ENCODE results near the gene PDLIM3. TPM values are rescaled to one million over a fixed set of nuclear protein-coding genes. Genes with fewer than 3 reads are reported as not detected.

The PDLIM3 gene
- total RNA-seq, 1 donor from 2014 or later, result not detected

DNA sequence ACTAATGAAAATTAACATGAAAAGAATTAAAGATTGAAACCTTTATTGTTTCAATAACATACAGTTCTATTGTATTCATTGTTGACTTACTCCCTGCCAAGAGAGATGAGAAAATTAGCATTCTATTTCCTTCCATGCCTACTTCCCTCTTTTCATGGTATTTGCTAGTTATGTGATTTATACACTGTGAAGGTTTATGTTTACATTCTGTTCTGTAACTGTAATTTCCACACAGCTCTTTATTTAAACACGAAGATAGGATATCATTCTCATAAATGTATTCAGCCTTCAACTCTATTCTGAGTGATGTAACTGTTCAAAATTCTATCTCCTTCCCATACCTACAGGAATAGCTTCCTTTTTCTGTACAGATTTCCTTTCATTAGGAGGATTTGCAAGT is 70.4 kb downstream of the PDLIM3 start:
- Mint-ChIP-seq H3K4me3 (no peak overlapping the region), H3K27me3 (peaks cover 54% of the 10 kb centered on the region), H3K27ac (no peak overlapping the region), H3K9me3 (no peaks in the 10 kb centered on the region), H3K4me1 (no peaks in the 10 kb centered on the region), H3K36me3 (ENCODE audit: low read depth) (no peaks in the 10 kb centered on the region)
- intact Hi-C loops (cut with micrococcal nuclease), result no loop called here
- DNase-seq, result no peak

DNA sequence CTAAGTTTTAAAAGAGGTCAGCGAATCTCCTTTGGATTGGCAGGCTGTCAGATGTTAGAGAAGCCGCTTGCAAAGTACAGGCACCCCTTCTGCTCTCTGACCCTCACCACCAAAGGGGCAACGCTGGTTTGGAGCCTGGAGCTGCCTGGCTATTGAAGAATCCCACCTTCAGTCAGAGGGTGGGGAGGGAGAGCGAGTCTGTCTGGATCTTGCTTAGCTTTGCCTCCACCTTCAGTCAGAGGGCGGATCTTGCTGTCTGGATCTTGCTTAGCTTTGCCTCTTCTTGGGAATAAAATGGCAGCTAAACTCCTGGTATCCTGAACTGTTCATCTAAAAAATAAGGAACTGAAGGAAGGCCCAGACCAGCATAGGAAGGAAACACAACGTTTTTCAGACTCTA is 71.1 kb downstream of the PDLIM3 start:
- no peak for DNase-seq
- intact Hi-C loops (cut with micrococcal nuclease), result no loop called here
- H3K27me3 Mint-ChIP-seq, result peaks cover 53% of the 10 kb centered on the region
- no peak overlapping the region for H3K27ac Mint-ChIP-seq
- no peak overlapping the region for H3K4me3 Mint-ChIP-seq
- H3K9me3 Mint-ChIP-seq, result no peaks in the 10 kb centered on the region
- no peaks in the 10 kb centered on the region for H3K4me1 Mint-ChIP-seq
- no peaks in the 10 kb centered on the region for H3K36me3 Mint-ChIP-seq (ENCODE audit: low read depth)

DNA sequence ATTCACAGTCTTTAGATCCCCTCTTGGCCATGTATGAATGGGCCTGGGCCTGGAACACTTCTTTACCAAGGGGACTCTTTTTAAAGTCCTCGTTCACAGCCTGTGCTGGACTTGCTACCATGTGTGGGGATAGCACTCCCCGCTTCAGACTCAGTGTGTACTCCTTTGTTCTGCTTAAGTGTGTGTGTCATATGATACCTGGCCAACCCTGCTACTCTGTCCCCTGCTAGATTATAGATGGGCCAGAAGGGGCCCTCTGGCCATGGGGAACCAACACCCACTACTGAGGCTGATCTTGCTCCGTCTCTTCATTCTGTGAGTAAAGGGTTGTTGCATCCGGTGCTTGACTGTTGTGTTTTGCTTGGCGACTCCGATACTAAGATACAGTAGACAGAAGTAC is 71.8 kb downstream of the PDLIM3 start:
- H3K27ac Mint-ChIP-seq, result no peak overlapping the region
- intact Hi-C loops (cut with micrococcal nuclease), result no loop called here
- no peaks in the 10 kb centered on the region for H3K36me3 Mint-ChIP-seq (ENCODE audit: low read depth)
- H3K4me3 Mint-ChIP-seq, result no peak overlapping the region
- no peaks in the 10 kb centered on the region for H3K9me3 Mint-ChIP-seq
- no peak for DNase-seq
- H3K4me1 Mint-ChIP-seq, result no peaks in the 10 kb centered on the region
- H3K27me3 Mint-ChIP-seq, result peaks cover 52% of the 10 kb centered on the region

DNA sequence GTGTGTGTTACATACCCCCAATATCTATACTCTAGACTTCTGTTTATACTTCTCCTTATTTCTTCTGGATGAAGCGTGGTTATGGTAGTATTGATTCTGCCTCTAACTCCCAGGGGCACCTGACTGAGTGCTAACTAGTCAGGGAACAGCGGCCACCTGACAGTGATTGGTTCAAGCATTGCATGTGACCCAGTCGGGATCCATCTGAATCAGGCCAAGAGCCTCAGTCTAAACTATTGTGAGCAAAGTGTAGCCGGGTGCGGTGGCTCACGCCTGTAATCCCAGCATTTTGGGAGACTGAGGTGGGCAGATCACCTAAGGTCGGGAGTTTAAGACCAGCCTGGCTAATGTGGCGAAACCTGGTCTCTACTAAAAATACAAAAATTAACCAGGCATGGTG is 73.7 kb downstream of the PDLIM3 start:
- H3K27ac Mint-ChIP-seq, result no peak overlapping the region
- H3K4me3 Mint-ChIP-seq, result no peak overlapping the region
- H3K4me1 Mint-ChIP-seq, result no peaks in the 10 kb centered on the region
- intact Hi-C loops (cut with micrococcal nuclease), result no loop called here
- peaks cover 44% of the 10 kb centered on the region for H3K27me3 Mint-ChIP-seq
- no peaks in the 10 kb centered on the region for H3K9me3 Mint-ChIP-seq
- no peak for DNase-seq
- no peaks in the 10 kb centered on the region for H3K36me3 Mint-ChIP-seq (ENCODE audit: low read depth)

DNA sequence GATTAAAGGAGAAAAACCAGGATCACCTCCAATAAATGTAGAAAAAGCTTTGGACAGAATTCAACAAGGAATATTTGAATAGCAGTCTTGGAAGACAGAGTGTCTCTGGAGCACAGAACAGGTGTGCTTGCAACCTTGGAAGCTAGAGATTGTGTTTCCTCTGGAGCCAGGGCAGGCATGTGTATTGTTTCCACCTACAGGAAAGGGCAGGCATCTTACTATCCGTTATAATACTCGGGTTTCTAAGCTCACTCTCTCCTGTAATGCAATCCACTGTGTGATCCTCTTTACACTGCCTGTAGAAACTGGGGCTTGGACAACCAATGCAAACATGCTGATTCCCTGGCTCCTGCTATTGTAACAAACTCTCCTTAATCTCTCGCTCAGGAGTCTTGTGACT is 78.2 kb downstream of the PDLIM3 start:
- no peak overlapping the region for H3K4me3 Mint-ChIP-seq
- DNase-seq, result no peak
- H3K9me3 Mint-ChIP-seq, result no peaks in the 10 kb centered on the region
- peaks cover 29% of the 10 kb centered on the region for H3K27me3 Mint-ChIP-seq
- H3K4me1 Mint-ChIP-seq, result no peaks in the 10 kb centered on the region
- intact Hi-C loops (cut with micrococcal nuclease), result no loop called here
- H3K27ac Mint-ChIP-seq, result no peak overlapping the region
- no peaks in the 10 kb centered on the region for H3K36me3 Mint-ChIP-seq (ENCODE audit: low read depth)

DNA sequence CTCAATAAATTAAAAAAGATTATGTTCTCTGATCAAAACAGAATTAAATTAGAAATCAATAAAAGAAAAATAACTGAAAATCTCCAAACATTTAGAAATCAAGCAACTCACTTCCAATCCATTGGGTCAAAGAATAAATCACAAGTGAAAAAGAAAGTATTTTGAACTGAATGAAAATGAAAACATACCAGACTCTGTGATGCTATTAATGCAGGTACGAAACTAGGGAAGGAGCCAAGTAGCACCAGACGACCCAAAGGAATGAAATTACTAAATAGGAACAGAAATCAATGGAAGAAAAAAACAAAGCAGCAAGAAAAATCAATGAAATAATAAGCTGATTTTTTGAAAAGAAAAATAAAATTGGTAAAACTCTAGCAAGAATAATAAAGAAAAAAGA is 79.2 kb downstream of the PDLIM3 start:
- Mint-ChIP-seq H3K27ac (no peak overlapping the region), H3K9me3 (no peaks in the 10 kb centered on the region), H3K36me3 (ENCODE audit: low read depth) (no peaks in the 10 kb centered on the region), H3K4me1 (no peaks in the 10 kb centered on the region), H3K27me3 (peaks cover 29% of the 10 kb centered on the region), H3K4me3 (no peak overlapping the region)
- DNase-seq, result no peak
- intact Hi-C loops (cut with micrococcal nuclease), result no loop called here

Other genes starting within 250 kb of the PDLIM3 start
- gene LRP2BP, start 139.6 kb downstream of the PDLIM3 start, total RNA-seq, result 0.43 and 0.65 TPM in 2 replicates
- gene ANKRD37, start 138.7 kb downstream of the PDLIM3 start, total RNA-seq, result 16.3 and 17.2 TPM in 2 replicates
- 24.8 and 25.7 TPM in 2 replicates for gene UFSP2, start 109.5 kb downstream of the PDLIM3 start, total RNA-seq
- not detected in 2 replicates for gene CCDC110, start 63.8 kb downstream of the PDLIM3 start, total RNA-seq

Measured in activated CD4-positive, alpha-beta T cell treated with anti-CD3 and anti-CD28 coated beads, Interleukin-2, amount 10 ng/mL, durations not matched to agents 24 days and 14 days (primary cell).